Right lobe of liver (tissue), 4 donors: ENCODE results near the gene TOP3A.

Source experiments
- POLR2A ChIP-seq: fragments of 450-650 bp; IDR thresholded peaks from one replicate; pipeline ENCODE4 v1.6.1; 2017; ENCODE audit warnings: antibody characterized with exemption, mild to moderate bottlenecking
- TF ChIP-seq, protein P1 (sequence below), 4 donors: fragments of 200-600 bp in 3 of 4; fragments of 450-650 bp in 1 of 4; IDR thresholded peaks; one replicate each; pipeline versions ENCODE4 v1.5.1 to v1.8.0; 2016 to 2022; ENCODE audit warnings: antibody characterized with exemption in 4 of 4, mild to moderate bottlenecking in 2 of 4
- donor health status: DM: no; HTN: no; CAD: no.
- donor health status: DM: no; HTN: no; CAD: no.
- donor health status: DM: no; HTN: yes; CAD: no.

DNA sequence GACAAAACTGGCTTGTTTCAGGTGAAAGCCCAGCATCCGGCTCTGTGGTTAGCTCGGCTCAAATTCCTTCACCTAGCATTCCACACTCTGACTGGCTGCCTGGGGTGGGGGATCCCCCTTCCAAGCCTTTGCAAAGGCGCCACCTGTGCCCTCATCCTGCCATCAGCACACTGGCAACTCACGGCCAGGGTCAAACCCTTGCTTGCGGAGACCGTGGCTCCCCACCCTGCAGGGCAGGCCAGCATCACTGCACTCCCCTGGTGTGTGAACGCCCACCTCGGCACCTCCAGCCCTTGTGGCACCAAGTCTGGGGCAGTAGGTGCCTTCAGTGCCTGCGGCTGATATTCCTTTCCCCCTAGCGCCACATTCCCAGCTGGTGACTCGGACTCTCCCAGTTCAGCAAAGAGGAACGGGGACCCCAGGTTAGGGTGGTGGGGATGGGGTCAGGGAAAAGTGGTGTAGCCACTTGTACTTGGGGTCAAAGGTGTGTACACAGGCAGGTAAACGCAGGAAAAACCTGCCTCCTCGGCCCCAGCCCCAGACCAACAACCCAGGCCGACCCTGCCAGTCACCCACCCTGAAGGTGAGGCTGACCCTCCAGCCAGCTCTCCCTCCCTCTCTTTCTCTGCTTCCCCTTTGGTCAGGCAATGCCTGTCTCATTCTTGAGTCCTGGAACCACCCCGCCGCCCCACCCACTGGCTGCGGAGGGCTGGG, 57.4 kb downstream of the TOP3A start:
- TF ChIP-seq, protein P1, sequence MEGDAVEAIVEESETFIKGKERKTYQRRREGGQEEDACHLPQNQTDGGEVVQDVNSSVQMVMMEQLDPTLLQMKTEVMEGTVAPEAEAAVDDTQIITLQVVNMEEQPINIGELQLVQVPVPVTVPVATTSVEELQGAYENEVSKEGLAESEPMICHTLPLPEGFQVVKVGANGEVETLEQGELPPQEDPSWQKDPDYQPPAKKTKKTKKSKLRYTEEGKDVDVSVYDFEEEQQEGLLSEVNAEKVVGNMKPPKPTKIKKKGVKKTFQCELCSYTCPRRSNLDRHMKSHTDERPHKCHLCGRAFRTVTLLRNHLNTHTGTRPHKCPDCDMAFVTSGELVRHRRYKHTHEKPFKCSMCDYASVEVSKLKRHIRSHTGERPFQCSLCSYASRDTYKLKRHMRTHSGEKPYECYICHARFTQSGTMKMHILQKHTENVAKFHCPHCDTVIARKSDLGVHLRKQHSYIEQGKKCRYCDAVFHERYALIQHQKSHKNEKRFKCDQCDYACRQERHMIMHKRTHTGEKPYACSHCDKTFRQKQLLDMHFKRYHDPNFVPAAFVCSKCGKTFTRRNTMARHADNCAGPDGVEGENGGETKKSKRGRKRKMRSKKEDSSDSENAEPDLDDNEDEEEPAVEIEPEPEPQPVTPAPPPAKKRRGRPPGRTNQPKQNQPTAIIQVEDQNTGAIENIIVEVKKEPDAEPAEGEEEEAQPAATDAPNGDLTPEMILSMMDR (IDR thresholded peaks at IDR 0.05): no peak
- TF ChIP-seq POLR2A: no peak
